GM10847 (cell line): ENCODE data around the gene C10orf71.

Source experiments
- POLR2A ChIP-seq: IDR thresholded peaks from 2 replicates; pipeline ENCODE4 v1.6.1; 2011; ENCODE audit not compliant: insufficient read length; ENCODE audit errors: extremely low read depth

The C10orf71 gene

GRCh38 chr10:49285232-49285631 is 13.7 kb upstream of the C10orf71 start:
- no peak for TF ChIP-seq POLR2A

GRCh38 chr10:49286686-49287085 is 12.3 kb upstream of the C10orf71 start:
- no peak for TF ChIP-seq POLR2A

- TF ChIP-seq POLR2A: no peak
Observed at GRCh38 chr10:49287689-49288340, 11.2 kb upstream of the C10orf71 start.

GRCh38 chr10:49288341-49289065 is 10.5 kb upstream of the C10orf71 start:
- TF ChIP-seq POLR2A: no peak

GRCh38 chr10:49289480-49289879 is 9.5 kb upstream of the C10orf71 start:
- TF ChIP-seq POLR2A: no peak

GRCh38 chr10:49290131-49290530 is 8.8 kb upstream of the C10orf71 start:
- TF ChIP-seq POLR2A: no peak

- TF ChIP-seq POLR2A: no peak
Observed at GRCh38 chr10:49290607-49291006, 8.4 kb upstream of the C10orf71 start.

GRCh38 chr10:49292565-49293207 is 6.3 kb upstream of the C10orf71 start:
- TF ChIP-seq POLR2A: no peak

- no peak for TF ChIP-seq POLR2A
Observed at GRCh38 chr10:49293208-49293603, 5.8 kb upstream of the C10orf71 start.

- no peak for TF ChIP-seq POLR2A
Observed at GRCh38 chr10:49294731-49295130, 4.2 kb upstream of the C10orf71 start.

GRCh38 chr10:49295297-49295696 is 3.7 kb upstream of the C10orf71 start:
- no peak for TF ChIP-seq POLR2A

- TF ChIP-seq POLR2A: no peak
Observed at GRCh38 chr10:49296382-49296781, 2.6 kb upstream of the C10orf71 start.

GRCh38 chr10:49296836-49297235 is 2.1 kb upstream of the C10orf71 start:
- TF ChIP-seq POLR2A: no peak

- no peak for TF ChIP-seq POLR2A
Observed at GRCh38 chr10:49297818-49298670, 926 bp upstream of the C10orf71 start.

- TF ChIP-seq POLR2A: no peak
Observed at GRCh38 chr10:49298671-49298982, 343 bp upstream of the C10orf71 start.

GRCh38 chr10:49299816-49300139 is 808 bp downstream of the C10orf71 start:
- no peak for TF ChIP-seq POLR2A
